ENCODE data around the gene ZNF227. TPM values are rescaled to one million over a fixed set of nuclear protein-coding genes. Genes with fewer than 3 reads are reported as not detected.
"Not testable (repeated sequence)": the region's sequence is repeated elsewhere in the genome, so short reads cannot be mapped to it uniquely, and the experiment has no call there.

ZNF227 gene
- total and polyA plus RNA-seq, 2 donors (not counting 3 experiments of a cell fraction or from before 2014, with no cell fraction given), result 3.4 to 17.8 TPM

DNA sequence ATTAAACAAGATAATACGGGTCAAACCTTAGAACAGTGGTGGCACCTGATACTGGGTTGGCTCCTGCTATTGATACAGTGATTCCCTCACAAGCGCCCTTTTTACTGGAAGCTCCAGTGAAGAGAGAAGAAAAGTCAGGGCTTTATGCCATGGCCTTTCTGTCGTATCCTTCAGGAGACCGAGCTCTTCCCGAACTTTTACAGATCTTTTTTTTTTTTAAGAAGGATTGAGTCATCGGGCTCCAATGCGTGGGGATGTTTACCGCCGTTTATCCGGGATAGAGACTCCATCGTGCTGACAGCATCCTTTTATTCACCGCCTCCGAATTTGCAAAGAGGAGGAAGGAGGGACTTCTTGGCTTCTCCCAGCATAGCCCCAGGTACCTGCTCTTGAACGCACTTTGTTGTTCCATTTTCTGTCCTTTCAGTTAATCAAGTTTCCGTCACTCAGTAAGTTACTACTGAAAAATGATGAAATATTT, 574 bp downstream of the ZNF227 start:
- ChIA-PET POLR2A (interaction anchor here (0.6 to 0.7 kb wide), 2 partner anchors 46 kb away, joined by 5 to 7 read pairs; no protein-coding TSS in a partner anchor), CTCF (interaction anchor here (0.6 to 1.3 kb wide), 6 partner anchors 48 to 358 kb away, joined by 3 to 5 read pairs (median 3); partner anchors contain the start of genes ZNF226, ZNF235 and ZNF45)
- TSS peak; percentile 52 for BruUV-seq (replicated peaks)
- DNase-seq (ENCODE audit: low read depth, low spot score), result peak; percentile 58
- TF ChIP-seq CTCF (IDR thresholded peaks at IDR 0.05; ENCODE audit: extremely low read depth in 1 of 2, insufficient read depth in 1 of 2, low read depth in 1 of 2, low read length in 2 of 2) (no peak), POLR2AphosphoS5 (IDR thresholded peaks at IDR 0.05; ENCODE audit: insufficient read depth, low read depth, low read length) (no peak), EZH2 (IDR thresholded peaks at IDR 0.05; ENCODE audit: borderline replicate concordance, low read depth, low read length, severe bottlenecking) (no peak), MYC (IDR thresholded peaks at IDR 0.05; ENCODE audit: low read depth, low read length) (no peak), JUN (IDR thresholded peaks at IDR 0.05; ENCODE audit: borderline replicate concordance, insufficient read depth, insufficient read length, low read depth) (no peak), FOS (IDR thresholded peaks at IDR 0.05; ENCODE audit: borderline replicate concordance, insufficient read depth, low read length) (no peak), GATA2 (IDR thresholded peaks at IDR 0.05; ENCODE audit: insufficient read depth, insufficient read length, low read depth, low read length) (no peak), POLR2A (IDR thresholded peaks at IDR 0.05; ENCODE audit: low read depth, low read length) (no peak)
- TF ChIP-seq, protein P1, sequence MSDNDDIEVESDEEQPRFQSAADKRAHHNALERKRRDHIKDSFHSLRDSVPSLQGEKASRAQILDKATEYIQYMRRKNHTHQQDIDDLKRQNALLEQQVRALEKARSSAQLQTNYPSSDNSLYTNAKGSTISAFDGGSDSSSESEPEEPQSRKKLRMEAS (IDR thresholded peaks at IDR 0.05; ENCODE audit: insufficient read depth, insufficient read length), result no peak
- Histone ChIP-seq H3K9me3 (replicated peaks; ENCODE audit: control insufficient read depth, insufficient read depth, low read length) (no peaks in the 10 kb centered on the region), H3K4me1 (ENCODE audit: control insufficient read depth, extremely low read depth, insufficient read depth, low read length) (peaks cover 11% of the 10 kb centered on the region), H3K9me1 (replicated peaks; ENCODE audit: control insufficient read depth, extremely low read depth, insufficient read depth, low read length) (no peaks in the 10 kb centered on the region), H3K4me2 (ENCODE audit: insufficient read depth, low read length) (peak overlapping the region; percentile 98), H3K27ac (ENCODE audit: insufficient read depth, low read depth, low read length) (peak overlapping the region; percentile 71), H3K79me2 (ENCODE audit: control insufficient read depth, insufficient read depth, low read length) (peaks cover 7% of the 10 kb centered on the region), H3K27me3 (ENCODE audit: control insufficient read depth in 2 of 2, insufficient read depth in 2 of 2, low read length in 2 of 2) (no peaks in the 10 kb centered on the region), H3K9ac (replicated peaks; ENCODE audit: extremely low read depth, insufficient read depth, low read length) (peak overlapping the region; percentile 83), H3K36me3 (ENCODE audit: control insufficient read depth in 2 of 2, extremely low read depth in 1 of 2, insufficient read depth in 2 of 2, low read length in 2 of 2) (no peaks in the 10 kb centered on the region), H3K4me3 (replicated peaks in 1 of 3; ENCODE audit: insufficient read depth in 1 of 3, low read depth in 1 of 3, low read length in 3 of 3) (peak overlapping the region; percentile 82 to 99 (median 98)), H2AFZ (ENCODE audit: low read depth, low read length) (peak overlapping the region; percentile 90), H4K20me1 (replicated peaks; ENCODE audit: control insufficient read depth, extremely low read depth, insufficient read depth, low read length) (no peaks in the 10 kb centered on the region)
- intact Hi-C loops (cut with micrococcal nuclease) (loop anchor here (1.0 to 5.0 kb wide), 10 partner anchors 46 to 288 kb away; partner anchors contain the start of genes ZNF112, ZNF155, ZNF180 and ZNF225), dilution Hi-C loops (cut with MboI; ENCODE audit: extremely low pct_ligation_motif_present, low sequenced_read_pairs) (no loop called here)
- no peak for FAIRE-seq

- BruUV-seq (replicated peaks); H3K4me3 ChIP-seq (replicated peaks in 1 of 3; ENCODE audit: insufficient read depth in 1 of 3, low read depth in 1 of 3, low read length in 3 of 3); H3K27ac ChIP-seq (ENCODE audit: insufficient read depth, low read depth, low read length); H3K9ac ChIP-seq (replicated peaks; ENCODE audit: extremely low read depth, insufficient read depth, low read length); H3K9me3 ChIP-seq (replicated peaks; ENCODE audit: control insufficient read depth, insufficient read depth, low read length); H3K36me3 ChIP-seq (ENCODE audit: control insufficient read depth in 2 of 2, extremely low read depth in 1 of 2, insufficient read depth in 2 of 2, low read length in 2 of 2); H4K20me1 ChIP-seq (replicated peaks; ENCODE audit: control insufficient read depth, extremely low read depth, insufficient read depth, low read length); H3K27me3 ChIP-seq (ENCODE audit: control insufficient read depth in 2 of 2, insufficient read depth in 2 of 2, low read length in 2 of 2); FAIRE-seq; POLR2A ChIA-PET; CTCF ChIA-PET; H3K4me1 ChIP-seq (ENCODE audit: control insufficient read depth, extremely low read depth, insufficient read depth, low read length); intact Hi-C loops (cut with micrococcal nuclease); H3K4me2 ChIP-seq (ENCODE audit: insufficient read depth, low read length); H2AFZ ChIP-seq (ENCODE audit: low read depth, low read length); H3K79me2 ChIP-seq (ENCODE audit: control insufficient read depth, insufficient read depth, low read length); H3K9me1 ChIP-seq (replicated peaks; ENCODE audit: control insufficient read depth, extremely low read depth, insufficient read depth, low read length); DNase-seq (ENCODE audit: low read depth, low spot score); dilution Hi-C loops (cut with MboI; ENCODE audit: extremely low pct_ligation_motif_present, low sequenced_read_pairs): not testable (repeated sequence)
Measured at GRCh38 chr19:44219926-44220325, 7.6 kb downstream of the ZNF227 start.

DNA sequence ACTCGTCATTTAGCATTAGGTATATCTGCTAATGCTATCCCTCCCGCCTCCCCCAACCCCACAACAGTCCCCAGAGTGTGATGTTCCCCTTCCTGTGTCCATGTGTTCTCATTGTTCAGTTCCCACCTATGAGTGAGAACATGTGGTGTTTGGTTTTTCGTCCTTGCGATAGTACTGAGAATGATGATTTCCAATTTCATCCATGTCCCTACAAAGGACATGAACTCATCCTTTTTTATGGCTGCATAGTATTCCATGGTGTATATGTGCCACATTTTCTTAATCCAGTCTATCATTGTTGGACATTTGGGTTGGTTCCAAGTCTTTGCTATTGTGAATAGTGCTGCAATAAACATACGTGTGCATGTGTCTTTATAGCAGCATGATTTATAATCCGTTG, 8.4 kb downstream of the ZNF227 start:
- intact Hi-C loops (cut with micrococcal nuclease); H3K9me1 ChIP-seq (replicated peaks; ENCODE audit: control insufficient read depth, extremely low read depth, insufficient read depth, low read length); H3K27me3 ChIP-seq (ENCODE audit: control insufficient read depth in 2 of 2, insufficient read depth in 2 of 2, low read length in 2 of 2); H4K20me1 ChIP-seq (replicated peaks; ENCODE audit: control insufficient read depth, extremely low read depth, insufficient read depth, low read length); H3K36me3 ChIP-seq (ENCODE audit: control insufficient read depth in 2 of 2, extremely low read depth in 1 of 2, insufficient read depth in 2 of 2, low read length in 2 of 2); H3K9me3 ChIP-seq (replicated peaks; ENCODE audit: control insufficient read depth, insufficient read depth, low read length); H3K9ac ChIP-seq (replicated peaks; ENCODE audit: extremely low read depth, insufficient read depth, low read length); CTCF ChIA-PET; H3K79me2 ChIP-seq (ENCODE audit: control insufficient read depth, insufficient read depth, low read length); DNase-seq (ENCODE audit: low read depth, low spot score); H3K4me3 ChIP-seq (replicated peaks in 1 of 3; ENCODE audit: insufficient read depth in 1 of 3, low read depth in 1 of 3, low read length in 3 of 3); dilution Hi-C loops (cut with MboI; ENCODE audit: extremely low pct_ligation_motif_present, low sequenced_read_pairs); BruUV-seq (replicated peaks); FAIRE-seq; H2AFZ ChIP-seq (ENCODE audit: low read depth, low read length); H3K4me2 ChIP-seq (ENCODE audit: insufficient read depth, low read length); H3K4me1 ChIP-seq (ENCODE audit: control insufficient read depth, extremely low read depth, insufficient read depth, low read length); H3K27ac ChIP-seq (ENCODE audit: insufficient read depth, low read depth, low read length); POLR2A ChIA-PET: not testable (repeated sequence)

Data from endothelial cell of umbilical vein (primary cell).